RWPE2 (cell line): ENCODE measurements around the gene MRPL55.
A peak's percentile ranks its signal among the peaks of the same experiment; 100 is the strongest.

Experiments used
- ATAC-seq: fragments of 200-7000 bp; cut with Tn5 transposase; 3 replicates; pipeline ENCODE4 v1.9.1; 2021; ENCODE audit warnings: low read depth
- DNase-seq: peaks from one replicate; pipeline ENCODE4 v3.0.0-alpha.2; 2020; ENCODE audit warnings: low spot score
- H3K27ac ChIP-seq: fragments of 450-650 bp; 2 replicates; pipeline ENCODE4 v1.5.1; 2017; ENCODE audit warnings: mild to moderate bottlenecking; ENCODE audit not compliant: poor library complexity, severe bottlenecking
- H3K27me3 ChIP-seq: fragments of 250-450 bp; sonication (Bioruptor Pico); 2 replicates; pipeline ENCODE4 v1.5.1; 2021; ENCODE audit warnings: mild to moderate bottlenecking, moderate library complexity; ENCODE audit not compliant: insufficient read depth, poor library complexity, severe bottlenecking
- H3K36me3 ChIP-seq: fragments of 250-450 bp; sonication (Bioruptor Pico); 2 replicates; pipeline ENCODE4 v1.5.1; 2020; ENCODE audit warnings: low read depth, mild to moderate bottlenecking, moderate library complexity
- H3K4me1 ChIP-seq: fragments of 250-450 bp; sonication (Bioruptor Pico); 2 replicates; pipeline ENCODE4 v1.5.1; 2021; ENCODE audit warnings: mild to moderate bottlenecking, moderate library complexity; ENCODE audit not compliant: insufficient read depth, poor library complexity, severe bottlenecking
- H3K4me3 ChIP-seq: fragments of 250-450 bp; sonication (Bioruptor Pico); 2 replicates; pipeline ENCODE4 v1.5.1; 2021; ENCODE audit warnings: mild to moderate bottlenecking, moderate library complexity; ENCODE audit not compliant: severe bottlenecking
- H3K9me3 ChIP-seq: fragments of 250-450 bp; sonication (Bioruptor Pico); 2 replicates; pipeline ENCODE4 v1.5.1; 2021; ENCODE audit warnings: mild to moderate bottlenecking, moderate library complexity; ENCODE audit not compliant: severe bottlenecking
- CTCF ChIP-seq: fragments of 450-650 bp; IDR thresholded peaks from one replicate; pipeline ENCODE4 v1.5.1; 2017; ENCODE audit warnings: mild to moderate bottlenecking, moderate library complexity; ENCODE audit not compliant: poor library complexity, severe bottlenecking

Gene MRPL55

DNA sequence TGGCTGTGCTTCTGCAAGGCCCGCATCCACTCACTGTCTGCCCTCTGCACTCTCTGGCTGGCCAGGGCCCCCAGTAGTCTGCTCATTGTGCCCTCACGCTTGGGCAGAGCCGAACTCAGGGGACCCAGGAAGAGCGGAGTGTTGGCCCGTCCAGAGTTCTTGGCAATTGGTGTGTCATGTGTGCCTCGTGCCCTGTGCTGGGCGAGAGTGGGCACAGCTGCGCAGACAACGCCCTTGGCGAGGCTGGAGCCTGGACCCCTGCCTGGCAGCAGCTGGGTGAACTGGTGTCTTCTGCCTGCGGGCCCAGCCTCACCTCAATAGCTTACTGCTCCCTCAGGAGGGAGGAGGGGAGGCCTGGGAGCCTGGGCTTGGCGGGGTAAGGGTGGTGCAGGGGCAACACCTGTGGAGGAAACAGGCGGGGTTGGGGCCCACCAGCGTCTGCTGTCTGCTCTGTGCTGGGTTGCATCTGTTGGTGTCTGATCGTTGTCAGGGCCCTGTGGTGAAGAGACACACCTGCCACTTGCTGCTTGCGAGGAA lies 33.1 kb upstream of the MRPL55 start:
- H3K4me3 ChIP-seq = peak overlapping the region; percentile 92
- no peaks in the 10 kb centered on the region for H3K27me3 ChIP-seq
- H3K9me3 ChIP-seq = no peaks in the 10 kb centered on the region
- no peak for TF ChIP-seq CTCF
- peak overlapping the region; percentile 69 for H3K27ac ChIP-seq
- DNase-seq (no peak), ATAC-seq (no peak)
- peaks cover 8% of the 10 kb centered on the region for H3K36me3 ChIP-seq
- no peaks in the 10 kb centered on the region for H3K4me1 ChIP-seq

GRCh38 chr1:228141226-228142044 lies 32.3 kb upstream of the MRPL55 start:
- H3K9me3 ChIP-seq = no peaks in the 10 kb centered on the region
- no peak for ATAC-seq
- H3K4me3 ChIP-seq = peak overlapping the region; percentile 92
- DNase-seq = peak; percentile 54
- peaks cover 8% of the 10 kb centered on the region for H3K36me3 ChIP-seq
- no peaks in the 10 kb centered on the region for H3K4me1 ChIP-seq
- no peaks in the 10 kb centered on the region for H3K27me3 ChIP-seq
- H3K27ac ChIP-seq = peak overlapping the region; percentile 69
- no peak for TF ChIP-seq CTCF

DNA sequence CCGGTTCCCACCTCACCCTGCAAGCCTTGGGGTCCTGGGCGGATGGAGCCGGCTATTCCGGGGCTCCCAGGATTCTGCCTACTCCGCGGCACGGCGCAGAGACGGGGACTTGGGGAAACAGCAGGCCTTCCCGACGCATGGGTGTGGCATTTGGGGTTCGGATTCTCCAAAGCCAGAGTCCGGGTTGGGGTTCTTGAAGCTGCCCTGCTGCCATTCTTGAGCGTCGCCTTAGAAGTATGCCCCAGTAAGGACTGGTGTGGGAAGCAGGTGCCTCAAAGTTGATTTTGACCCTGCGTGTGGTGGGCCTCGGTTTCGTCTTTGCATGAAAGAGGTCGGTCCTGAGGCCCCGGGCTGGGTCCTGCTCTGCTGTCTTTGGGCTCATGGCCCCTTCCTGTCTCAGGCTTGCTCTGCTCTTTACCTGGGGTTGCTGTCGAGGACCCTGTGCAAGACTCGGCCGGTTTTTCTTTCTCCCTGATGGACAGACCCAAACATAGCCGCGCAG lies 31.7 kb upstream of the MRPL55 start:
- DNase-seq = no peak
- no peak for TF ChIP-seq CTCF
- peaks cover 8% of the 10 kb centered on the region for H3K36me3 ChIP-seq
- H3K4me1 ChIP-seq = no peaks in the 10 kb centered on the region
- no peak for ATAC-seq
- H3K9me3 ChIP-seq = no peaks in the 10 kb centered on the region
- H3K27ac ChIP-seq = peak overlapping the region; percentile 69
- H3K27me3 ChIP-seq = no peaks in the 10 kb centered on the region
- H3K4me3 ChIP-seq = peak overlapping the region; percentile 92

DNA sequence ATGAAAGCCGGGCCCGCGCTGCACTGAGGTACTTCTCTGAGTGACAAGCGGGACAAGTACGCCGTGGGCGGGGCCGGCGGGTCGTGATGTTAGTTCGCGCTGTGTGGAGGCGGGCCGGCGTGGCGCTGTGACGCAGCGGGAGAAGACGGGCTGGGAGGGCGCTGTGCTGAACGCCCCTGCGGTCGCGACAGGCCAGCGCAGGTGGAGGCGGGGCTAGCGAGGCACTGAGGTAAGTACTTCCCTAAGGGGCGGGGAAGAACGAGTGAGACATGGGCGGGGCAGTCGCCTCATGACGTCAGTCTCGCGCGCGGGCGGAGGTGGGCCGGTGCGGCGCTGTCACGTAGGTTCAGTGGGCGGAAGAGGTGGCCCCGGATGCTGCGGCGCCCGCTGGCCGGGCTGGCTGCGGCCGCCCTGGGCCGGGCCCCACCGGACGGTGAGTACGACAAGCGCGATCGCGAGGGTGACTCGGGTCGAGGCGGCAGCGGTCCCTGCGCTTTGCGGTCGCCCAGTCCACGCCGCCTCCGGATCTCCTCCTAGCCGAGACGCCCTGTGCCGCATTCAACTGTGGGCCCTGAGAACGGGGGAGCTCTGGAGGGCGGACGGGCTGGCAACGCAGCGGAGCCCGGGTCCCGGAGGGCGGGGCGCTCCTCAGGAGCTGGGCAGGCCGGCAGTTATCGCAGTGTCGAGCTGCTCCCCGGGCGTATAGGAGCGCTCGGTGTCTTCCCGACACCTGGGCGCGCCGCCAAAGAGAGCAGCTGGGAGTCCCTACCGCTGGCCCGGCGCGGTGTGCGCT lies 31.0 kb upstream of the MRPL55 start, which contains the start of gene GUK1:
TSS of gene GUK1 (plus strand) at position 349 of the 793 bp plus-strand sequence. CDS start at position 373, 24 bp downstream.
- peak within 1 kb of the TSS; percentile 69 for H3K27ac ChIP-seq
- no peak for TF ChIP-seq CTCF
- peaks cover 8% of the 10 kb centered on the region for H3K36me3 ChIP-seq
- peak within 1 kb of the TSS; percentile 92 for H3K4me3 ChIP-seq
- peak; percentile 98 for DNase-seq
- H3K9me3 ChIP-seq = no peaks in the 10 kb centered on the region
- peak; percentile 89 for ATAC-seq
- H3K4me1 ChIP-seq = no peaks in the 10 kb centered on the region
- H3K27me3 ChIP-seq = no peaks in the 10 kb centered on the region
